B cell (primary cell): ENCODE results near the gene MGA. TPM values are rescaled to one million over a fixed set of nuclear protein-coding genes. Genes with fewer than 3 reads are reported as not detected.

Experiments
- ATAC-seq: fragments of 200-7000 bp; cut with Tn5 transposase; one replicate; pipeline ENCODE4 v1.10.0; 2021; ENCODE audit warnings: low read depth, mild to moderate bottlenecking, moderate number of reproducible peaks, moderate library complexity
- CTCF ChIA-PET: fragments of 350-600 bp; sonication (Branson Sonifier 250); formaldehyde crosslinking; loops from one replicate; lab custom pipeline; 2021; ENCODE audit warnings: antibody characterized with exemption, inconsistent platforms; lab: Charles Lee
- POLR2A ChIA-PET: fragments of 350-600 bp; sonication (Branson Sonifier 250); formaldehyde crosslinking; loops from one replicate; lab custom pipeline; 2021; ENCODE audit warnings: antibody characterized with exemption; lab: Charles Lee
- DNase-seq: peaks from one replicate; pipeline ENCODE4 v3.0.0; 2013
- H2AFZ ChIP-seq: 2 replicates; pipeline ENCODE4 v1.6.1; 2012; ENCODE audit warnings: mild to moderate bottlenecking, low read depth, low read length; ENCODE audit not compliant: insufficient read depth, poor library complexity, severe bottlenecking
- H3K27ac ChIP-seq, 2 donors: 1 replicate in 1 of 2; 2 replicates in 1 of 2; pipeline ENCODE4 v1.5.1; 2012 to 2013; ENCODE audit warnings: low read length in 2 of 2, mild to moderate bottlenecking in 2 of 2, moderate library complexity in 1 of 2
- H3K27me3 ChIP-seq, 4 experiments: fragments of 200-600 bp in 1 of 4; sonication (generic) in 1 of 4; replicated peaks in 1 of 4; 1 replicate in 2 of 4; 2 replicates in 2 of 4; pipeline versions ENCODE4 v1.6.1 to v1.7.0; 2013 to 2016; ENCODE audit warnings: low read length in 3 of 4, mild to moderate bottlenecking in 2 of 4, mixed read lengths in 1 of 4, moderate library complexity in 1 of 4; ENCODE audit not compliant: insufficient read depth in 4 of 4, control insufficient read depth in 3 of 4; ENCODE audit errors: control extremely low read depth in 1 of 4
- H3K36me3 ChIP-seq, 2 experiments: replicated peaks in 1 of 2; 1 replicate in 1 of 2; 2 replicates in 1 of 2; pipeline versions ENCODE4 v1.6.1 to v1.7.1; 2013; ENCODE audit warnings: low read length in 1 of 2; ENCODE audit not compliant: insufficient read depth in 2 of 2, control insufficient read depth in 1 of 2; ENCODE audit errors: control extremely low read depth in 1 of 2, extremely low read depth in 1 of 2
- H3K4me1 ChIP-seq, 2 donors: fragments of 200-600 bp in 1 of 2; sonication (generic) in 1 of 2; 1 replicate in 1 of 2; 2 replicates in 1 of 2; pipeline versions ENCODE4 v1.5.1 to v1.6.1; 2013 to 2017; ENCODE audit warnings: low read length in 2 of 2; ENCODE audit not compliant: control insufficient read depth in 2 of 2, insufficient read depth in 2 of 2
- H3K4me2 ChIP-seq: replicated peaks from 2 replicates; pipeline ENCODE3; 2012; ENCODE audit warnings: mild to moderate bottlenecking, low read depth, low read length; ENCODE audit not compliant: poor library complexity, severe bottlenecking
- H3K4me3 ChIP-seq, 5 experiments: fragments of 200-600 bp in 1 of 5; sonication (generic) in 1 of 5; 1 replicate in 3 of 5; 2 replicates in 2 of 5; pipeline versions ENCODE4 v1.5.1 to v1.7.0; 2011 to 2016; ENCODE audit warnings: low read length in 4 of 5, mild to moderate bottlenecking in 4 of 5, low read depth in 2 of 5, control low read depth in 1 of 5, moderate library complexity in 1 of 5; ENCODE audit not compliant: insufficient read depth in 1 of 5; ENCODE audit errors: control extremely low read depth in 1 of 5, extremely low read depth in 1 of 5
- H3K79me2 ChIP-seq: fragments of 200-600 bp; sonication (generic); one replicate; pipeline ENCODE4 v1.6.0; 2016; ENCODE audit warnings: low read length; ENCODE audit not compliant: control insufficient read depth, insufficient read depth
- H3K9ac ChIP-seq: fragments of 200-600 bp; sonication (generic); 2 replicates; pipeline ENCODE4 v1.6.1; 2017; ENCODE audit warnings: mild to moderate bottlenecking, low read length, moderate library complexity
- H3K9me3 ChIP-seq, 3 donors: one replicate each; pipeline versions ENCODE4 v1.6.1 to v1.7.1; 2013; ENCODE audit warnings: low read length in 2 of 3; ENCODE audit not compliant: control insufficient read depth in 2 of 3, insufficient read depth in 1 of 3; ENCODE audit errors: control extremely low read depth in 1 of 3
- H4K20me1 ChIP-seq: 2 replicates; pipeline ENCODE4 v1.6.0; 2012; ENCODE audit warnings: mild to moderate bottlenecking, low read length; ENCODE audit not compliant: insufficient read depth, control insufficient read depth, poor library complexity, severe bottlenecking
- H3K27ac Mint-ChIP-seq: one replicate; pipeline ENCODE4 v1.8.0; 2021; ENCODE audit warnings: mixed read lengths
- H3K27me3 Mint-ChIP-seq: one replicate; pipeline ENCODE4 v1.8.0; 2021; ENCODE audit warnings: mixed read lengths
- H3K4me1 Mint-ChIP-seq: one replicate; pipeline ENCODE4 v1.8.0; 2021; ENCODE audit warnings: mixed read lengths
- H3K4me3 Mint-ChIP-seq: one replicate; pipeline ENCODE4 v1.8.0; 2021; ENCODE audit warnings: mixed read lengths
- H3K9me3 Mint-ChIP-seq: one replicate; pipeline ENCODE4 v1.8.0; 2022; ENCODE audit warnings: mixed read lengths; ENCODE audit not compliant: insufficient read depth
- CTCF ChIP-seq: fragments of 200-600 bp; IDR thresholded peaks from one replicate; pipeline ENCODE4 v1.8.0; 2022; ENCODE audit warnings: antibody characterized with exemption, mild to moderate bottlenecking
- WGBS: methylation state at CpG from one replicate; pipeline ENCODE4 v1.1.5; 2013; ENCODE audit warnings: missing lambda C conversion rate; ENCODE audit not compliant: insufficient coverage; 5-methylcytosine and 5-hydroxymethylcytosine counted together
- intact Hi-C: fragments of 100-400 bp; cut with micrococcal nuclease; formaldehyde crosslinking; loops from one replicate; pipeline ENCODE4 v1.10.0; 2022
- polyA plus RNA-seq: library from polyadenylated mRNA; depleted of rRNA; stranded (reverse); fragments of >200 nt; gene quantifications from 2 replicates; pipeline ENCODE4 v1.2.3, GENCODE V29; 2012
- total RNA-seq, 2 donors: library from RNA; stranded (reverse); fragments of 120-200 nt in 1 of 2; gene quantifications; 1 replicate in 1 of 2; 2 replicates in 1 of 2; pipeline versions ENCODE4 v1.2.3 to v1.2.4, GENCODE V29; 2013 to 2022

Gene MGA
- total and polyA plus RNA-seq, 2 donors (not counting 1 experiment from before 2014, with no cell fraction given), result 5.4 to 79.7 TPM

- no peak for DNase-seq
These were observed 148.9 kb downstream of the MGA start for GRCh38 chr15:41809121-41809520.

More at GRCh38 chr15:41809121-41809520, 148.9 kb downstream of the MGA start:
- H3K79me2 ChIP-seq, result no peaks in the 10 kb centered on the region
- ATAC-seq, result no peak
- Mint-ChIP-seq H3K4me3 (no peak overlapping the region), H3K9me3 (no peaks in the 10 kb centered on the region), H3K27ac (no peak overlapping the region), H3K4me1 (peaks cover 10% of the 10 kb centered on the region), H3K27me3 (no peaks in the 10 kb centered on the region)
- H3K9ac ChIP-seq, result no peak overlapping the region
- ChIA-PET CTCF (interaction anchor here (1.4 to 15.7 kb wide), 5 partner anchors 9 to 205 kb away, joined by 3 to 716 read pairs (median 46); partner anchors contain the start of gene MAPKBP1), POLR2A (interaction anchor here (0.9 kb wide), 1 partner anchor 36 kb away, joined by 3 read pairs; no protein-coding TSS in a partner anchor)
- intact Hi-C loops, result no loop called here
- TF ChIP-seq CTCF, result no peak
- peaks cover 0 to 22% of the 10 kb centered on the region in 2 experiments for H3K36me3 ChIP-seq
- H3K9me3 ChIP-seq, result no peaks in the 10 kb centered on the region
- no peak overlapping the region for H3K4me3 ChIP-seq
- no peak overlapping the region for H3K4me2 ChIP-seq
- H3K4me1 ChIP-seq, result peaks cover 5 to 20% of the 10 kb centered on the region in 2 donors
- no peaks in the 10 kb centered on the region for H4K20me1 ChIP-seq
- H3K27ac ChIP-seq, result no peak overlapping the region
- 43% methylated on average over 1 of the region's 2 CpGs for WGBS
- H2AFZ ChIP-seq, result no peak overlapping the region
- H3K27me3 ChIP-seq, result no peaks in the 10 kb centered on the region
